Rectal smooth muscle tissue (tissue), 1 donor: ENCODE results near the gene MED12L.
"Not testable (repeated sequence)": the region's sequence is repeated elsewhere in the genome, so short reads cannot be mapped to it uniquely, and the experiment has no call there.

ENCODE experiments used
- H3K27ac ChIP-seq: one replicate; pipeline ENCODE4 v1.7.0; 2013; ENCODE audit warnings: low read depth, low read length, inconsistent platforms
- H3K27me3 ChIP-seq: one replicate; pipeline ENCODE4 v1.7.0; 2013; ENCODE audit warnings: low read length; ENCODE audit not compliant: control insufficient read depth, insufficient read depth
- H3K36me3 ChIP-seq: one replicate; pipeline ENCODE4 v1.7.0; 2013; ENCODE audit warnings: low read length; ENCODE audit not compliant: control insufficient read depth, insufficient read depth
- H3K4me1 ChIP-seq: one replicate; pipeline ENCODE4 v1.7.0; 2013; ENCODE audit warnings: low read length; ENCODE audit not compliant: control insufficient read depth, insufficient read depth
- H3K4me3 ChIP-seq: one replicate; pipeline ENCODE4 v1.7.0; 2013; ENCODE audit warnings: low read length
- H3K9ac ChIP-seq: one replicate; pipeline ENCODE4 v1.7.0; 2013; ENCODE audit warnings: low read length

Gene MED12L

GRCh38 chr3:151383111-151383510, 297.6 kb downstream of the MED12L start:
- H3K9ac ChIP-seq, result no peak overlapping the region
- no peak overlapping the region for H3K4me3 ChIP-seq

GRCh38 chr3:151383956-151384355, 298.5 kb downstream of the MED12L start:
- Histone ChIP-seq H3K27me3 (no peaks in the 10 kb centered on the region), H3K4me3 (no peak overlapping the region), H3K36me3 (no peaks in the 10 kb centered on the region), H3K9ac (no peak overlapping the region), H3K4me1 (no peaks in the 10 kb centered on the region), H3K27ac (no peak overlapping the region)

More at GRCh38 chr3:151383111-151383510, 297.6 kb downstream of the MED12L start:
- Histone ChIP-seq H3K27ac (no peak overlapping the region), H3K27me3 (no peaks in the 10 kb centered on the region), H3K36me3 (no peaks in the 10 kb centered on the region), H3K4me1 (no peaks in the 10 kb centered on the region)

- Histone ChIP-seq H3K27ac (no peak within 1 kb of the TSS), H3K27me3 (no peaks in the 10 kb centered on the region), H3K4me3 (no peak within 1 kb of the TSS), H3K36me3 (no peaks in the 10 kb centered on the region), H3K9ac (no peak within 1 kb of the TSS), H3K4me1 (no peaks in the 10 kb centered on the region)
Measured at GRCh38 chr3:151384741-151385174, 299.3 kb downstream of the MED12L start, which contains the start of gene P2RY12. Gene P2RY12 (minus strand): TSS chr3:151384753. CDS start chr3:151338845, 45,908 bp downstream.

- Histone ChIP-seq H3K9ac (no peak overlapping the region), H3K36me3 (no peaks in the 10 kb centered on the region), H3K4me1 (no peaks in the 10 kb centered on the region), H3K27ac (no peak overlapping the region), H3K27me3 (no peaks in the 10 kb centered on the region), H3K4me3 (no peak overlapping the region)
Measured at GRCh38 chr3:151386056-151386455, 300.6 kb downstream of the MED12L start.

DNA sequence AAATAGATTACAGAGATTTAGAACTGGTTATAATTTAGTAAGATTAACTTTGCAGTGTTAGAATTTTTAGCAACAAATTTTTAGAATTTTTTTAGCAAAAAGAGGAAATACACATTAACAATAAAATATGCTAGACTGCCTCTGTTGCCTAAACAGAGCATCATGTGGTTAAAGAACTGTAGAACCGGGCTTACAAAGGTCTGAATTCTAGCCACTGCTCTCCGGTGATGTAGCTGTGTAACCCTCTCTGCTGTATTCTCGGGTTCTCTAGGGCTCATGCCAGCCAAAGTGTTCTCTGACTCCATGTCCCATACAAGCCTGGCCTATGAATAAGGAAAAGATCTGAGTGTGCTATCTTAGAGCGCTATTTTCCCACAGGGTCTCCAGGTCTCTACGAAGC, 302.0 kb downstream of the MED12L start:
- no peak overlapping the region for H3K9ac ChIP-seq
- no peak overlapping the region for H3K4me3 ChIP-seq
- H3K27ac ChIP-seq, result no peak overlapping the region
- H3K4me1 ChIP-seq, result no peaks in the 10 kb centered on the region
- H3K36me3 ChIP-seq, result no peaks in the 10 kb centered on the region
- no peaks in the 10 kb centered on the region for H3K27me3 ChIP-seq

GRCh38 chr3:151387842-151388241, 302.4 kb downstream of the MED12L start:
- H3K27me3 ChIP-seq, result no peaks in the 10 kb centered on the region

GRCh38 chr3:151391720-151392119, 306.3 kb downstream of the MED12L start:
- H3K36me3 ChIP-seq, result no peaks in the 10 kb centered on the region
- no peak overlapping the region for H3K4me3 ChIP-seq
- no peaks in the 10 kb centered on the region for H3K27me3 ChIP-seq
- H3K4me1 ChIP-seq, result no peaks in the 10 kb centered on the region
- no peak overlapping the region for H3K9ac ChIP-seq
- H3K27ac ChIP-seq, result no peak overlapping the region

More at GRCh38 chr3:151387842-151388241, 302.4 kb downstream of the MED12L start:
- H3K36me3 ChIP-seq, result no peaks in the 10 kb centered on the region
- no peak overlapping the region for H3K9ac ChIP-seq
- no peak overlapping the region for H3K27ac ChIP-seq
- H3K4me3 ChIP-seq, result no peak overlapping the region
- H3K4me1 ChIP-seq, result no peaks in the 10 kb centered on the region

DNA sequence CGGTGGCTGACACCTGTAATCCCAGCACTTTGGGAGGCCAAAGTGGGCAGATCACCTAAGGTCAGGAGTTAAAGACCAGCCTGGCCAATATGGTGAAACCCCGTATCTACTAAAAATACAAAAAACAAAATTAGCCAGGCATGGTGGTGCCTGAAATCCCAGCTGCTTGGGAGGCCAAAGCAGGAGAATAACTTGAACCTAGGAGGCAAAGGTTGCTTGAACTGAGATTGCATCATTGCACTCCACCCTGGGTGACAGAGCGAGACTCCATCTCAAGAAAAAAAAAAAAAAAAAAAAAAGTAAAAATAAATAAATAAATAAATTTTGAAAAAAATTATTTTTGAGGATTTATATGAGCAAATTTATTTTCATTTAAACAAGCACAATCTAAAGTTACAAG, 306.7 kb downstream of the MED12L start:
- H3K4me3 ChIP-seq, H3K9ac ChIP-seq, H3K4me1 ChIP-seq, H3K27me3 ChIP-seq, H3K36me3 ChIP-seq, H3K27ac ChIP-seq: not testable (repeated sequence)

- Histone ChIP-seq H3K36me3 (no peaks in the 10 kb centered on the region), H3K4me3 (no peak overlapping the region), H3K4me1 (no peaks in the 10 kb centered on the region), H3K9ac (no peak overlapping the region), H3K27me3 (no peaks in the 10 kb centered on the region), H3K27ac (no peak overlapping the region)
Measured at GRCh38 chr3:151393146-151393830, 307.8 kb downstream of the MED12L start.

GRCh38 chr3:151393941-151394340, 308.5 kb downstream of the MED12L start:
- Histone ChIP-seq H3K4me3 (no peak overlapping the region), H3K9ac (no peak overlapping the region), H3K27me3 (no peaks in the 10 kb centered on the region), H3K27ac (no peak overlapping the region), H3K36me3 (no peaks in the 10 kb centered on the region), H3K4me1 (no peaks in the 10 kb centered on the region)

- Histone ChIP-seq H3K4me1 (no peaks in the 10 kb centered on the region), H3K9ac (no peak overlapping the region), H3K27me3 (no peaks in the 10 kb centered on the region), H3K27ac (no peak overlapping the region), H3K36me3 (no peaks in the 10 kb centered on the region), H3K4me3 (no peak overlapping the region)
Measured at GRCh38 chr3:151394611-151395010, 309.1 kb downstream of the MED12L start.

DNA sequence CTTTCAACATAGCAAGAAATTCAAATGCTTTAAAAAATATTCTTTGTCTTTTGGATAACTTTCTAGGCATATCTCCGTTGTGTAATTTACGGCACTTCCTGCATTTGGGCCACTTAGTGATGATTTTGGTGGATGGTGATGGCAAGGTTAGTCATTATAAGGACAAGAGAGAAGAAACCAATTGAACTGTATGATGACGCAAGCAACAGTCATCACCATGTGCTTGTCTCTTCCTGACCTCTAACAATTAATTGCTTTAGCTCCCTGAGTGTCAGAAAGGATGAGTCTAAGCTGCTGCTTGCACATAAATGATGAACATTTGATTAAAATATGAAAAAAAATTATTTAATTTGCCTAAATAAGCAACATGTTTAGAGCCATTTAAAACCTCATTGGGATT, 310.3 kb downstream of the MED12L start:
- no peaks in the 10 kb centered on the region for H3K36me3 ChIP-seq
- H3K27ac ChIP-seq, result no peak overlapping the region
- no peak overlapping the region for H3K9ac ChIP-seq
- no peaks in the 10 kb centered on the region for H3K27me3 ChIP-seq
- H3K4me3 ChIP-seq, result no peak overlapping the region
- H3K4me1 ChIP-seq, result no peaks in the 10 kb centered on the region

GRCh38 chr3:151398895-151399294, 313.4 kb downstream of the MED12L start:
- no peak overlapping the region for H3K9ac ChIP-seq
- H3K4me1 ChIP-seq, result no peaks in the 10 kb centered on the region
- no peak overlapping the region for H3K27ac ChIP-seq
- no peaks in the 10 kb centered on the region for H3K36me3 ChIP-seq
- no peaks in the 10 kb centered on the region for H3K27me3 ChIP-seq
- no peak overlapping the region for H3K4me3 ChIP-seq
